HG03565 (cell line): Measurements from ENCODE around the gene WNT16.
"Not testable (repeated sequence)": the region's sequence is repeated elsewhere in the genome, so short reads cannot be mapped to it uniquely, and the experiment has no call there.

Experiments used
- ATAC-seq: cut with Tn5 transposase; IDR thresholded peaks from one replicate; pipeline ENCODE4 v1.9.1; 2021; ENCODE audit warnings: mild to moderate bottlenecking, moderate library complexity; ENCODE audit not compliant: unreplicated experiment

The WNT16 gene

DNA sequence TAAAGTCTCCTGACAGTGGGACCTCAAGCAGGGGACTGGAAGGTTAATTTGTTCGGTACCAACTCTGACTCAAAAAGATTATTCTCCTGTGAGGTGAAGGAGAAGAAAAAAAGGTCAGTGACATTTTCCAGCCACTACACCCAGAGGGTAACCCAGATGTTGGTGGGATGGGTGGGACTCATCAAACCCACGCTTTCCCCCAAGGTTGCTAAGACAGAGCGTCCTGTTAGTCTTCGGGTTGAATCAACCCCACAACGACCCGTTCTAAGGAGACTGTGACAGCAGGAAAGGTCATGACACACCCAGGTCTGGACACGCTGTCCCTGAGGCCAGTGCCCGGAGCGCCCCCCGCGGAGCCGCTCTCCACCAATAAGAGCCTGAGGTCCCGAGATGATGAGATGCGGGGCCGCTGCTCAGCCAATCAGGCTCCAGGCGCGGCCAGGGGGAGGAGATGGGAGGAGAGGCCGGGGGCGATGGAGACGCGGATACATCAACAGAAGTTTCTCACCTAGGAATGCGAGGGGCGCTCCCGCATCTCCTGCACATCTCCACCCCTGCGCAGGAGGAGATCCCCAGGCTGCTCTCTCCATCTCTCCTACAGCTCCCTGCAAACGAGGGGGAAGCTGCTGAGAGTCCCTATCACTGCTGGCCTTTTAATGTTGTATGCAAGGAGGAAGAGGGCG lies at the start of gene WNT16:
Gene WNT16, plus strand, starts transcription at position 493 of the 683 bp plus-strand sequence. CDS start 293 bp downstream, outside the sequence.
- ATAC-seq, result no peak

- ATAC-seq, result no peak
Measured at GRCh38 chr7:121279060-121279620, 49.7 kb upstream of the WNT16 start.

GRCh38 chr7:121279822-121280221 lies 49.0 kb upstream of the WNT16 start:
- no peak for ATAC-seq

DNA sequence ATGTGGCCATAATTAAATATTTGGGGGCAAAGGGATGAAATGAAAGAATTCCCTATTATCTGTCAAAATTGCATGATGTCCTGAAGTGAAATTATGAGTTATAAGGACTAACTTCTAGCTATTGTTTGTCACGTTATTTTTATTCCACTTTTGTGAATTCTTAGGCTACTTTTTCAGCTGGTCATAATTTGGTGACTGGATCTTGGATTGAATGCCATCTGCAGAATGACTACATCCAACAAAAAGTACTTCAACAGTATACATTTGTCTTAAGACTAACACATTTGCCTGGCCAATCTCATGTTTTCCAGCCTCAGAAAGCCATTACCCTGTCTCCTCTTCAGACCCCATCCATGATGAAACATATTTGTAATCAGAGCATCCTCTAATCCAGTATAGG lies 48.1 kb upstream of the WNT16 start:
- no peak for ATAC-seq

- ATAC-seq, result no peak
Measured at GRCh38 chr7:121282129-121282528, 46.7 kb upstream of the WNT16 start.

GRCh38 chr7:121285066-121285667 lies 43.6 kb upstream of the WNT16 start:
- no peak for ATAC-seq

- no peak for ATAC-seq
Measured at GRCh38 chr7:121286186-121286585, 42.6 kb upstream of the WNT16 start.

DNA sequence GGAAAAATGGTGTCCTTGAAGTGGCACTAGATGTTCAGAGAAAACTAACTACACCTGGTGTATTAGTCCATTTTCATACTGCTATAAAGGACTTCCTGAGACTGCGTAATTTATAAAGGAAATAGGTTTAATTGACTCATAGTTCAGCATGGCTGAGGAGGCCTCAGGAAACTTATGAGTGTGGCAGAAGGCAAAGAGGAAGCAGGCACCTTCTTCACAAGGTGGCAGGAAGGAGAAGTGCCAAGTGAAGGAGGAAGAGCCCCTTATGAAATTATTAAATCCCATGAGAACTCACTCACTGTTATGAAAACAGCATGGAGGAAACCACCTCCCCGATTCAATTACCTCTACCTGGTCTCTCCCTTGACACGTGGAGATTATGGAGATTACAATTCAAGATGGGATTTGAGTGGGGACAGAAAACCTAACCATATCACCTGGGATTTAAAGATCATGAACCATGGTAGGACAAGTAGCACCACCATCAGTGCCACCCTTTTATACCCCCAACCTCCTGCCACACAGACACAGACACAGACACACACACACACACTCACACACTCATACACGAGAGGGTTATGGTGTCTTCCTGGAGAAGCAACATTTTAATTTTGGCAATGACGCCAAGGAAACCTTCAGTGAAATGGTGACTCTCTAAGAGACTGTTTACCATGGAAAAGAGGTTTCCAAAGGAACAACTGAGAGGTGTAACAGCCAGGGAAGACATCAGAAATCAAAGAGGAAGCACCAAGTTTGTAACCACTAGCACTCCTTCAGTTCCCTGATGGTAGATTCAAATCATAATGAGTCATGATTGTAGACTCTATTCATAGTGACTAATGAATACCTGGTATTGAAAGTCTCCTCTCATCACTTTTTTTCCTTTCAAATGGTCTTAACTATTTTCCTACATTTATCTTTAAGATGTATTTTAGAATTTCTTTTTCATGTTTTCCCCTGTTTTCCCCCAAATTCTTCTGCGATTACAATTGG lies 41.8 kb upstream of the WNT16 start:
- no peak for ATAC-seq

DNA sequence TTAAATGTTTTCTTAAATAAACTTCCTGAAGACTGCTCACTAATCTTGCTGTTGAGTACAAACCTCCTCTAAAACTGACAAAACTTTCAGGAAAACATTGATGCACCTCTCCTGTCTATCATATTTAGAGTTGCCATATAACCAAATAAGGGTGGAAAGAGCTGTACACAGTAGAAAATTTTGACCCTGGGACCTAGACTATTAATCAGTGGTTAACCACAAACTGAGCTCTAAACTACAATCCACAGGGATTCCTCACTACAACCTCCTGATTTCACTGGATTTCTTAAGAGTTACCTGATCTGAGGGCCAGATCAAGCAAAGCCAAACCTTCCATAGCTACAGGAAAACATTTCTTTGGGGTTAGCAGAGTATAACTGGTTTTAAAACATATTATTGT lies 39.9 kb upstream of the WNT16 start:
- ATAC-seq, result no peak

DNA sequence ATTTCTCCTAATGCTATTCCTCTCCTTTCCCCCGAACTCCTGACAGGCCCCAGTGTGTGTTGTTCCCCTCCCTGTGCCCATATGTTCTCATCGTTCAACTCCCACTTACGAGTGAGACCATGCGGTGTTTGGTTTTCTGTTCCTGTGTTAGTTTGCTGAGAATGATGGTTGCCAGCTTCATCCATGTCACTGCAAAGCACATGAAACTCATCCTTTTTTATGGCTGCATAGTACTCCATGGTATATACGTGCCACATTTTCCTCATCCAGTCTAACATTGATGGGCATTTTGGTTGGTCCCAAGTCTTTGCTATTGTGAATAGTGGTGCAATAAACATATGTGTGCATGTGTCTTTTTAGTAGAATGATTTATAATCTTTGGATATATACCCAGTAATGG lies 38.9 kb upstream of the WNT16 start:
- ATAC-seq, result not testable (repeated sequence)

GRCh38 chr7:121294448-121294992 lies 34.3 kb upstream of the WNT16 start:
- ATAC-seq, result no peak

- no peak for ATAC-seq
Measured at GRCh38 chr7:121297843-121298242, 31.0 kb upstream of the WNT16 start.

DNA sequence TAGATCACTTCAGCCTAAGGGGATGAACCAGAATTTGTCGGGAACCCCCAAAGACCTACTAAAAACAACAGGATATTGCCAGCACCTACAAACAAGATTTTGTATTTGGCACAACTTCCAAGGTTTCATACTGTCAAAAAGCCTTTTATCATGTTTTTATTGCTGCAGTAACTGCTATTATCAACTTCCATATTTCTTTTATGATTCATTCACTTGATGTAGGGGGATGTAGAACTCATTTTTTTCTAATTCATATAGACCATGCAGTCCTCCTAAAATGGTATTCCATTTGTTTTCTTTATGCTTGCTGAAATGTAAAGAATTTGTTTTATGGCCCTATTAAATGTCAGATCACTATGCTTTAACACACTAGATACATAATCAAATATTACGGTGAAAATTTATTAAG lies 30.0 kb upstream of the WNT16 start:
- no peak for ATAC-seq

DNA sequence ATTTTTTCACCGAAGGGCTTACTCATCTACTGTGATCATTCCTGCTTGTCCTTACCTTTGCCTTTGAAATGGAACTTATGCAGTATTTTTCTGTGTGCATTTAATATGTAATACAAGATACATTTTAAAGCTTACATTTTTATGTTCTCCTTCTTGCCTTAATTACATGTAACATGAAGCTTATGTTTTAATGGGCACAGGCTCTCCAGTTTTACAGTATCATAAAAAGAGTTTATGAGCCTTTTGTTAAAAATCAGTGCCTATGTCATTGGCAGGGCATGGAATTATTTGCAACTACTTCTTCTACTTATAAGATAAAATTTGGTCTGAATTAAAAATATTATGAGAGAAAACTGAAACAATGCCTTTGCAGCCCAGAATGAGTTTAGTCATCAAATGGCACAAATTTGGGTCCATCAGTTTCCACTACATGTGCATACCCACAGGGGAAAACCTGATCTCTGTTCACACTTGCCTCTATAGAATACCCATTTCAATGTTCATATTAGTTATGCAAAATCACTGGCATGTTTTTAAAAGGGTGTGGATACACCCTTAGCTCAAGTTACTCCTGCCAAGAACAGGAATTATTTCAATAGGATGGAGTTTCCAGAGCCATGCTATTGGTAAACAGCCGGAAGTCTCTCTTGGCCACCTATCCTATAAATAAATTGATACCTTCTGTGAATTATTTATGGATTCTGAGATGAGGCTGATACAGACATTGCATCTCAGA lies 27.9 kb upstream of the WNT16 start:
- no peak for ATAC-seq

- no peak for ATAC-seq
Measured at GRCh38 chr7:121301446-121302213, 27.2 kb upstream of the WNT16 start.

DNA sequence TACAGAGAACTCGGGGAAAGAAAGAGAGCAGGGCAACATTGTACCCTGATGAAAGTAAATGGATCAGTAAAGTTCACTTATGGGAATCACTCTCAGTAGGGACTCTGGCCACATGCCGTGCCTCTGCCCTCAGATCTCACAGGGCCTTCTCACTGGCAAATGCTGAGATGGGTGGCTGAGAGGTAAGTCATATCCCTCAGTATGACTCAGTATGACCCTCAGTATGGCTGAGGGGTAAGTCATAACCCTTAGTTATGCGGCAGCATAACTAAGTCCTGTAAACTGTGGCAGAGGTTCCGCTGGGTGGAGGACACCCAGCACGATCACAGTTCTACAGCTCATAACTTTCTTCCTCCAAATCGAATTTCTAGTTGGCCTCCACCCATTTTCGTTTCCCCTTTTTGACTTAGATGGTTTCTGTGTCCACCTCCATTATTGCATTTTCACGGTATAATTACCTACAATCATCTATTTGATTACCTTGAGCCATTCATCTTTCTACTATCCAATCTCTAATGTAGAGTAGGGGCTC lies 26.5 kb upstream of the WNT16 start:
- peak; percentile 98 for ATAC-seq

- no peak for ATAC-seq
Measured at GRCh38 chr7:121303422-121304101, 25.2 kb upstream of the WNT16 start.

- no peak for ATAC-seq
Measured at GRCh38 chr7:121304102-121304658, 24.6 kb upstream of the WNT16 start.
